ENCODE results near the gene WNT9A.

WNT9A gene

GRCh38 chr1:227949954-227950734 lies 2.4 kb upstream of the WNT9A start:
- no peak for TF ChIP-seq CTCF (IDR thresholded peaks at IDR 0.05)

GRCh38 chr1:227949341-227949921 lies 1.7 kb upstream of the WNT9A start:
- TF ChIP-seq CTCF (IDR thresholded peaks at IDR 0.05), result no peak

GRCh38 chr1:227948493-227949260 lies 945 bp upstream of the WNT9A start:
- TF ChIP-seq CTCF (IDR thresholded peaks at IDR 0.05), result no peak

- TF ChIP-seq CTCF (IDR thresholded peaks at IDR 0.05), result no peak
These were observed 401 bp downstream of the WNT9A start for GRCh38 chr1:227947386-227947675.

- peak; percentile 98 for TF ChIP-seq CTCF (IDR thresholded peaks at IDR 0.05)
These were observed 927 bp downstream of the WNT9A start for GRCh38 chr1:227946624-227947385.

GRCh38 chr1:227945891-227946623 lies 1.7 kb downstream of the WNT9A start:
- no peak for TF ChIP-seq CTCF (IDR thresholded peaks at IDR 0.05)

All from LNCAP (cell line).